Trophoblast cell (in vitro differentiated cells and primary cell): ENCODE results near the gene OR5B2.

Experiments used
- DNase-seq, 2 donors: peaks; one replicate each; pipeline ENCODE4 v3.0.0-alpha.2; 2016
- H2AFZ ChIP-seq: 2 replicates; pipeline ENCODE4 v1.6.1; 2013; ENCODE audit warnings: low read length, moderate library complexity, mild to moderate bottlenecking; ENCODE audit not compliant: insufficient read depth, poor library complexity
- H2AK5ac ChIP-seq: 2 replicates; pipeline ENCODE4 v1.6.1; 2013; ENCODE audit warnings: mild to moderate bottlenecking, low read length
- H2BK120ac ChIP-seq: 2 replicates; pipeline ENCODE4 v1.6.1; 2013; ENCODE audit warnings: low read length, mild to moderate bottlenecking, moderate library complexity; ENCODE audit not compliant: insufficient read depth, poor library complexity
- H2BK12ac ChIP-seq: 2 replicates; pipeline ENCODE4 v1.6.1; 2013; ENCODE audit warnings: mild to moderate bottlenecking, low read length, moderate library complexity
- H2BK5ac ChIP-seq: 2 replicates; pipeline ENCODE4 v1.6.1; 2013; ENCODE audit warnings: low read length, low read depth, moderate library complexity, mild to moderate bottlenecking; ENCODE audit not compliant: poor library complexity
- H3K14ac ChIP-seq: 2 replicates; pipeline ENCODE4 v1.6.1; 2013; ENCODE audit warnings: mild to moderate bottlenecking, low read length
- H3K18ac ChIP-seq: 2 replicates; pipeline ENCODE4 v1.6.1; 2013; ENCODE audit warnings: mild to moderate bottlenecking, low read length
- H3K23ac ChIP-seq: 2 replicates; pipeline ENCODE4 v1.6.1; 2013; ENCODE audit warnings: low read length
- H3K27ac ChIP-seq: 2 replicates; pipeline ENCODE4 v1.5.1; 2013; ENCODE audit warnings: low read depth, mild to moderate bottlenecking, inconsistent platforms, low read length, moderate library complexity
- H3K27me3 ChIP-seq: 2 replicates; pipeline ENCODE4 v1.6.1; 2013; ENCODE audit warnings: inconsistent platforms, mild to moderate bottlenecking, low read length, moderate library complexity; ENCODE audit not compliant: insufficient read depth
- H3K36me3 ChIP-seq, 2 experiments: 1 replicate in 1 of 2; 2 replicates in 1 of 2; pipeline ENCODE4 v1.6.1; 2013; ENCODE audit warnings: low read length in 2 of 2, mild to moderate bottlenecking in 2 of 2, moderate library complexity in 1 of 2; ENCODE audit not compliant: insufficient read depth in 2 of 2, control insufficient read depth in 1 of 2
- H3K4ac ChIP-seq: 2 replicates; pipeline ENCODE4 v1.6.1; 2013; ENCODE audit warnings: low read depth, mild to moderate bottlenecking, low read length, moderate library complexity
- H3K4me1 ChIP-seq, 2 experiments: 1 replicate in 1 of 2; 2 replicates in 1 of 2; pipeline ENCODE4 v1.6.1; 2013; ENCODE audit warnings: low read length in 2 of 2, mild to moderate bottlenecking in 2 of 2, moderate library complexity in 1 of 2; ENCODE audit not compliant: insufficient read depth in 2 of 2, control insufficient read depth in 1 of 2
- H3K4me2 ChIP-seq: 2 replicates; pipeline ENCODE4 v1.6.1; 2013; ENCODE audit warnings: inconsistent platforms, mild to moderate bottlenecking, low read length, moderate library complexity
- H3K4me3 ChIP-seq: 2 replicates; pipeline ENCODE4 v1.5.1; 2013; ENCODE audit warnings: mild to moderate bottlenecking, low read depth, low read length, inconsistent platforms
- H3K79me1 ChIP-seq: one replicate; pipeline ENCODE4 v1.6.1; 2013; ENCODE audit warnings: low read length
- H3K79me2 ChIP-seq: 2 replicates; pipeline ENCODE4 v1.6.1; 2013; ENCODE audit warnings: low read length, mild to moderate bottlenecking; ENCODE audit not compliant: control insufficient read depth, insufficient read depth, poor library complexity
- H3K9ac ChIP-seq: 2 replicates; pipeline ENCODE4 v1.6.1; 2013; ENCODE audit warnings: mild to moderate bottlenecking, low read length
- H3K9me3 ChIP-seq: 2 replicates; pipeline ENCODE4 v1.6.1; 2013; ENCODE audit warnings: low read depth, mild to moderate bottlenecking, control low read depth, inconsistent platforms, low read length; ENCODE audit not compliant: insufficient read depth
- H4K12ac ChIP-seq: 2 replicates; pipeline ENCODE4 v1.6.1; 2013; ENCODE audit warnings: low read depth, mild to moderate bottlenecking, low read length, moderate library complexity
- H4K8ac ChIP-seq: 2 replicates; pipeline ENCODE4 v1.6.1; 2013; ENCODE audit warnings: low read depth, mild to moderate bottlenecking, low read length, moderate library complexity
- H4K91ac ChIP-seq: one replicate; pipeline ENCODE4 v1.6.1; 2013; ENCODE audit warnings: low read depth, mild to moderate bottlenecking, low read length, moderate library complexity
- WGBS: extraction: QIAGEN DNeasy Blood & Tissue Kit; methylation state at CpG from one replicate; pipeline ENCODE4 v1.1.7; 2013; ENCODE audit warnings: missing lambda C conversion rate; ENCODE audit not compliant: insufficient read length, insufficient coverage; ENCODE audit errors: extremely low coverage; 5-methylcytosine and 5-hydroxymethylcytosine counted together

Gene OR5B2

DNA sequence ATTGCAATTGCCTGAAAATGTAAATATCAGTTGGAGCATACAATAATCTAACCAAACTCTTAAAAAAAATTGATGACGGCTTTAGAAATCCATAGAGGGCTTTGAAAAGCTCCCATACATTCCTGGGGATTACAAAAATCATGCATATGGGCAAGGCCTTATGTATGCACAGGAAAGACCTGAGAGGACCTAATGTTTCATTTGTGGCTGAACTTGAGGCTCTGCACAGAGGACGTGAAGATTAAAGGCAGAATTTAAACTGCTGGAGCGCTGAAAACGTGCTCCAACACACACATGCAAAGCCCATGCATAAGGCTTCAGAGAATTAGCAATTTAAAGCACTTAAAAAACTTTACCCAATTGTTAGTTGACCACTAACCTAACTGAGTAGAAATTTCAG lies 10.6 kb upstream of the OR5B2 start:
- H3K9ac ChIP-seq = no peak overlapping the region
- no peak overlapping the region for H4K91ac ChIP-seq
- no peaks in the 10 kb centered on the region for H3K4me1 ChIP-seq
- H3K18ac ChIP-seq = no peak overlapping the region
- H3K4me3 ChIP-seq = no peak overlapping the region
- H3K79me2 ChIP-seq = no peaks in the 10 kb centered on the region
- no peak overlapping the region for H2AFZ ChIP-seq
- no peak overlapping the region for H2BK12ac ChIP-seq
- no peak overlapping the region for H3K14ac ChIP-seq
- no peak overlapping the region for H4K12ac ChIP-seq
- H3K27ac ChIP-seq = no peak overlapping the region
- H2BK120ac ChIP-seq = no peak overlapping the region
- WGBS = no CpG with 5 or more reads among the region's 4 CpGs
- H3K4me2 ChIP-seq = no peak overlapping the region
- H3K36me3 ChIP-seq = no peaks in the 10 kb centered on the region
- H3K79me1 ChIP-seq = no peaks in the 10 kb centered on the region
- no peak overlapping the region for H3K4ac ChIP-seq
- H3K9me3 ChIP-seq = no peaks in the 10 kb centered on the region
- H3K27me3 ChIP-seq = no peaks in the 10 kb centered on the region
- no peak for DNase-seq
- H3K23ac ChIP-seq = no peak overlapping the region
- H2BK5ac ChIP-seq = no peak overlapping the region
- H4K8ac ChIP-seq = no peak overlapping the region
- no peak overlapping the region for H2AK5ac ChIP-seq

DNA sequence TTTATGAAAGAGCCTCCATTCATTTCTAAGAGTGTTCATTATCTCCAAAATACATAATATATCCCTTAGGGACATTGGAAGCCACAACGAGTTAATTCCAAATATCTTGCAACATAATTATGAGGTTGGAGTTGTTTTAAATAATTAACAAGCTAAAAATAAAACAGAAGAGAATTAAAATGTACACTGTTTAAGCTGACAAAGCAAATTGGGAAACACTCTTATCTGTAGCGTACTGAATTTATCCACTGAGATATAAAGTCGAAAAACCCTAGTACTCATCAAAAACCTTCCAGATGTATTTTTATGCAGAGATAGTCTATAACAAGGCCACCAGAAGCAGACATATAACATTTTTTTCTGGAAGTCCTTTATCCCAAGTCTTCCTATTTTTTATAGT lies 6.3 kb upstream of the OR5B2 start:
- Histone ChIP-seq H2AFZ (no peak overlapping the region), H3K4me3 (no peak overlapping the region), H2BK12ac (no peak overlapping the region), H4K12ac (no peak overlapping the region), H2AK5ac (no peak overlapping the region), H2BK5ac (no peak overlapping the region), H4K8ac (no peak overlapping the region), H3K14ac (no peak overlapping the region), H3K36me3 (no peaks in the 10 kb centered on the region), H3K9ac (no peak overlapping the region), H3K4me2 (no peak overlapping the region), H3K27ac (no peak overlapping the region), H3K18ac (no peak overlapping the region), H3K23ac (no peak overlapping the region), H3K27me3 (no peaks in the 10 kb centered on the region), H2BK120ac (no peak overlapping the region), H3K4ac (no peak overlapping the region), H3K9me3 (no peaks in the 10 kb centered on the region), H3K79me2 (no peaks in the 10 kb centered on the region), H4K91ac (no peak overlapping the region), H3K79me1 (no peaks in the 10 kb centered on the region), H3K4me1 (no peaks in the 10 kb centered on the region)
- no peak for DNase-seq
- no CpG with 5 or more reads among the region's 3 CpGs for WGBS

DNA sequence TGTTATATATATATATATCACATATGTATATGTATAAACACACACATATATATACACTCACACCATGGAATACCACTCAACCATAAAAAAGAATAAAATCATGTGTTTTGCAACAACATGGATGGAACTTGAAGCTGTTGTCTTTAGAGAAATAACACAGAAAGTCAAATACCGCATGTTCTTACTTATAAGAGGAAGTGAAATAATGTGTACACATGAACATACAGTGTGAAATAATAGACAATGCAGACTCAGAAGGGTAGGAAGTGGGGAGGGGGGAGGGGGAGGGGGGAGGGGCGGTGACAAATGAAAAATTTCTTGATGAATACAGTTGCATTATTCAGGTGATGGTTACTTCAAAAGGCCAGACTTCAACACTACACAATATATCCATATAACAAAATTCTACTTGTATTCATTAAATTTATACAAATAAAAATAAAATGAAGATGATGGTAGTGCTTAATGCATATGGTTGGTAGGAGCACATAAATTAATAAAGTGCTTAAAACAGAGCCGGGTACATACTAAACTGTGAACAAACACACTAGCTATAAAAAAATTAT lies 5.8 kb upstream of the OR5B2 start:
- WGBS = no CpG with 5 or more reads among the region's 3 CpGs
- H3K79me2 ChIP-seq = no peaks in the 10 kb centered on the region
- no peak overlapping the region for H2BK12ac ChIP-seq
- no peak overlapping the region for H3K14ac ChIP-seq
- H3K36me3 ChIP-seq = no peaks in the 10 kb centered on the region
- no peaks in the 10 kb centered on the region for H3K4me1 ChIP-seq
- no peak overlapping the region for H3K4ac ChIP-seq
- H3K27ac ChIP-seq = no peak overlapping the region
- H2BK120ac ChIP-seq = no peak overlapping the region
- H2AK5ac ChIP-seq = no peak overlapping the region
- H2AFZ ChIP-seq = no peak overlapping the region
- no peak overlapping the region for H3K4me3 ChIP-seq
- no peak overlapping the region for H4K8ac ChIP-seq
- no peak overlapping the region for H3K4me2 ChIP-seq
- no peaks in the 10 kb centered on the region for H3K79me1 ChIP-seq
- no peak overlapping the region for H4K91ac ChIP-seq
- H3K27me3 ChIP-seq = no peaks in the 10 kb centered on the region
- no peak for DNase-seq
- H3K23ac ChIP-seq = no peak overlapping the region
- H2BK5ac ChIP-seq = no peak overlapping the region
- H3K18ac ChIP-seq = no peak overlapping the region
- H3K9me3 ChIP-seq = no peaks in the 10 kb centered on the region
- H3K9ac ChIP-seq = no peak overlapping the region
- H4K12ac ChIP-seq = no peak overlapping the region

DNA sequence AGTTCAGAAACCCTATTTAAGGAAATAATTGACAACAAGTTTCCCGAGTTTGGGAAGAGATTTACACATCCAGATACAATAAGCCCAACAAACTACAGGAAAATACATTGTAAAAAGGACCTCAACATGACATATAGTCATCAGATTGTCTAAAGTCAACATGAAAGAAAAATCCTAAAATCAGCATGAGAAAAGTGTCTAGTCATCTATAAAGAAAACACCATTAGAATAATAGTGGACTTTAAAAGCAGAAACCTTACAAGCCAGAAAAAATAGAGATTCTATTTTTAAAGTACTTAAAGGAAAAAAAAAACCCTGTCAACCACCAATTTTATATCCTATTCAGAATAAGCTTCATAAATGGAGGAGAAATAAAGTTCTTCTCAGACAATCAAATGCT lies 1.4 kb upstream of the OR5B2 start:
- H3K9ac ChIP-seq = no peak overlapping the region
- no peak overlapping the region for H2BK120ac ChIP-seq
- no peak overlapping the region for H2AK5ac ChIP-seq
- no peaks in the 10 kb centered on the region for H3K27me3 ChIP-seq
- H3K4me2 ChIP-seq = no peak overlapping the region
- no peaks in the 10 kb centered on the region for H3K36me3 ChIP-seq
- H3K79me1 ChIP-seq = no peaks in the 10 kb centered on the region
- H3K18ac ChIP-seq = no peak overlapping the region
- H3K4ac ChIP-seq = no peak overlapping the region
- no peak overlapping the region for H3K23ac ChIP-seq
- H3K4me1 ChIP-seq = no peaks in the 10 kb centered on the region
- no peak overlapping the region for H3K27ac ChIP-seq
- H2AFZ ChIP-seq = no peak overlapping the region
- H3K14ac ChIP-seq = no peak overlapping the region
- no peak overlapping the region for H2BK5ac ChIP-seq
- H2BK12ac ChIP-seq = no peak overlapping the region
- H4K8ac ChIP-seq = no peak overlapping the region
- no CpG with 5 or more reads among the region's 1 CpG for WGBS
- no peak for DNase-seq
- no peaks in the 10 kb centered on the region for H3K79me2 ChIP-seq
- H4K12ac ChIP-seq = no peak overlapping the region
- no peak overlapping the region for H4K91ac ChIP-seq
- H3K4me3 ChIP-seq = no peak overlapping the region
- H3K9me3 ChIP-seq = no peaks in the 10 kb centered on the region
